Measurements from ENCODE around the gene TMPRSS9.

- TF ChIP-seq, protein P1, sequence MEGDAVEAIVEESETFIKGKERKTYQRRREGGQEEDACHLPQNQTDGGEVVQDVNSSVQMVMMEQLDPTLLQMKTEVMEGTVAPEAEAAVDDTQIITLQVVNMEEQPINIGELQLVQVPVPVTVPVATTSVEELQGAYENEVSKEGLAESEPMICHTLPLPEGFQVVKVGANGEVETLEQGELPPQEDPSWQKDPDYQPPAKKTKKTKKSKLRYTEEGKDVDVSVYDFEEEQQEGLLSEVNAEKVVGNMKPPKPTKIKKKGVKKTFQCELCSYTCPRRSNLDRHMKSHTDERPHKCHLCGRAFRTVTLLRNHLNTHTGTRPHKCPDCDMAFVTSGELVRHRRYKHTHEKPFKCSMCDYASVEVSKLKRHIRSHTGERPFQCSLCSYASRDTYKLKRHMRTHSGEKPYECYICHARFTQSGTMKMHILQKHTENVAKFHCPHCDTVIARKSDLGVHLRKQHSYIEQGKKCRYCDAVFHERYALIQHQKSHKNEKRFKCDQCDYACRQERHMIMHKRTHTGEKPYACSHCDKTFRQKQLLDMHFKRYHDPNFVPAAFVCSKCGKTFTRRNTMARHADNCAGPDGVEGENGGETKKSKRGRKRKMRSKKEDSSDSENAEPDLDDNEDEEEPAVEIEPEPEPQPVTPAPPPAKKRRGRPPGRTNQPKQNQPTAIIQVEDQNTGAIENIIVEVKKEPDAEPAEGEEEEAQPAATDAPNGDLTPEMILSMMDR (conservative IDR thresholded peaks at IDR 0.05; ENCODE audit: low read depth, low read length) = no peak
- TF ChIP-seq EZH2 (IDR thresholded peaks at IDR 0.05; ENCODE audit: borderline replicate concordance, low read depth, low read length, poor library complexity, severe bottlenecking) = no peak
These were observed 2.5 kb upstream of the TMPRSS9 start for GRCh38 chr19:2357279-2358206.
